K562 (cell line): ENCODE results near the gene P2RY4. TPM values are rescaled to one million over a fixed set of nuclear protein-coding genes. Genes with fewer than 3 reads are reported as not detected.

Experiments used
- COPS2 ChIP-seq: fragments of 450-650 bp; conservative IDR thresholded peaks from 2 replicates; pipeline ENCODE4 v1.6.1; 2016; ENCODE audit warnings: mild to moderate bottlenecking, moderate library complexity
- L3MBTL2 ChIP-seq: fragments of 450-650 bp; IDR thresholded peaks from 2 replicates; pipeline ENCODE4 v1.6.1; 2016; ENCODE audit warnings: mild to moderate bottlenecking, moderate library complexity
- TARDBP ChIP-seq: fragments of 450-650 bp; IDR thresholded peaks from 2 replicates; pipeline ENCODE4 v1.6.1; 2016
- ZNF407 ChIP-seq: fragments of 450-650 bp; IDR thresholded peaks from 2 replicates; pipeline ENCODE4 v1.6.1; 2016; ENCODE audit warnings: low read depth
- ZNF717 ChIP-seq: fragments of 250-450 bp; sonication (Bioruptor Pico); IDR thresholded peaks from 2 replicates; pipeline ENCODE4 v1.5.0; 2021
- polyA plus RNA-seq, 8 experiments: library from polyadenylated mRNA; depleted of rRNA in 4 of 8; stranded (reverse) in 5 of 8; unstranded in 3 of 8; fragments of >200 nt; fragmentation: Nextera tagmentation in 2 of 8; fragmentation: Illumina TruSeq in 1 of 8; extraction: Ambion mirVana in 2 of 8; extraction: Trizol in 1 of 8; gene quantifications; 2 replicates each; pipeline versions ENCODE4 v1.2.1 to v1.2.3, GENCODE V29; 2011 to 2014; ENCODE audit warnings: inconsistent platforms in 1 of 8, missing spikeins in 1 of 8
- total RNA-seq, 7 experiments: library from RNA; depleted of rRNA in 6 of 7; stranded (reverse); fragments of >200 nt in 6 of 7; fragmentation: Illumina TruSeq in 2 of 7; extraction: Trizol in 2 of 7; gene quantifications; 2 replicates each; pipeline versions ENCODE4 v1.2.1 to v1.2.3, GENCODE V29; 2011 to 2021; ENCODE audit warnings: low replicate concordance in 1 of 7

The P2RY4 gene
- total and polyA plus RNA-seq, 9 of the 15 experiments (the other 6 are each of a cell fraction or from before 2014, with no cell fraction given) = not detected

DNA sequence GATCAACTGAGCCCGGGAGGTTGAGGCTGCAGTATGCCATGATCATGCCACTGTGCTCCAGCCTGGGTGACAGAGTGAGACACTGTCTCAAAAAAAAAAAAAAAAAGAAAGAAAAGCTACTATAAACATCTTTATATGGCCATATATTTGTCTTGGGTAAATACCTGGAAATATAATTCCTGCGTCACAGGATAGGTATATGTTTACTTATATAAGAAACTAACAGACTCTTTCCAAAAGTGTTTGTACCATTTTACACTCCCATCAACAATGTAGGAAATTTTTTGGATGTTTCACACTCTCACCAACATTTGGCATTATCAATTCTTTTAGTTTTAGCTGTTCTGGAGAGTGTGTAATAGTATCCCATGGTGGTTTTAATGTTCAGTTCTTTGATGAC, 12.8 kb downstream of the P2RY4 start (continued):
- TF ChIP-seq TARDBP = no peak
- no peak for TF ChIP-seq COPS2
- no peak for TF ChIP-seq L3MBTL2
- TF ChIP-seq ZNF407 = no peak
- no peak for TF ChIP-seq ZNF717 (CRISPR knock-in tag)
